GM23248 (cell line): ENCODE data around the gene TBXAS1.

Source experiments
- EZH2 ChIP-seq: fragments of 200-600 bp; sonication (generic); IDR thresholded peaks from 2 replicates; pipeline ENCODE4 v1.6.1; 2018; ENCODE audit warnings: antibody characterized with exemption, mild to moderate bottlenecking; ENCODE audit not compliant: insufficient read depth, poor library complexity, severe bottlenecking
- EZH2phosphoT487 ChIP-seq: fragments of 200-600 bp; sonication (generic); IDR thresholded peaks from 2 replicates; pipeline ENCODE4 v1.6.1; 2018; ENCODE audit warnings: antibody characterized with exemption, moderate library complexity, mild to moderate bottlenecking, low read depth; ENCODE audit not compliant: insufficient read depth

- TF ChIP-seq EZH2phosphoT487 (no peak), EZH2 (no peak)
These were observed 37.2 kb downstream of the TBXAS1 start for GRCh38 chr7:139866047-139866837.
